AG08396 (cell line): Measurements from ENCODE around the gene ZG16.
"Not testable (repeated sequence)": the region's sequence is repeated elsewhere in the genome, so short reads cannot be mapped to it uniquely, and the experiment has no call there.

Experiments
- DNase-seq: peaks from one replicate; pipeline ENCODE4 v3.0.0; 2012; ENCODE audit warnings: low spot score, mixed read lengths

Gene ZG16

DNA sequence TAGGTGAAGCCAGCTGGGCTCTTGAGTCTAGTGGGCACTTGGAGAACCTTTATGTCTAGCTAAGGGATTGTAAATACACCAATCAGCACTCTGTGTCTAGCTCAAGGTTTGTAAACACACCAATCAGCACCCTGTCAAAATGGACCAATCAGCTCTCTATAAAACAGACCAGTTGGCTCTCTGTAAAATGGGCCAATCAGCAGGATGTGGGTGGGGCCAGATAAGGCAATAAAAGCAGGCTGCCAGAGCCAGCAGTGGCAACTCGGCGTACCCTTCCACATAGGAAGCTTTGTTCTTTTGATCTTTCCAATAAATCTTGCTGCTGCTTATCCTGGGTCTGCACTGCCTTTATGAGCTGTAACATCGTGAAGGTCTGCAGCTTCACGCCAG, 29.3 kb upstream of the ZG16 start:
- not testable (repeated sequence) for DNase-seq

DNA sequence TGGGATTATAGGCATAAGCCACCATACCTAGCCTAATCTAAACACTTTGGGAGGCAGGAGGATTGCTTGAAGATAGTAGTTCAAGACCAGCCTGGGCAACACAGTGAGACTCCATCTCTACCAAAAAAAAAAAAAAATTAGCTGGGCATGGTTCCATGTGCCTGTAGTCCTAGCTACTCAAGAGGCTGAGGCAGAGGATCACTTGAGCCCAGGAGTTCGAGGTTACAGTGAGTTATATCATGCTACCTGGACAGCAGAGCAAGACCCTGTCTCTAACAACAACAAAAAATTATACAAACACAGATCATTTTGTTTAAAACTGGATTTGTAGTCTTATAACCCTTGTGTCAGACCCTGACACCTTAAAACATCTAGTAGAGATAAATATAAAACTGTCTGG, 24.5 kb upstream of the ZG16 start:
- no peak for DNase-seq

DNA sequence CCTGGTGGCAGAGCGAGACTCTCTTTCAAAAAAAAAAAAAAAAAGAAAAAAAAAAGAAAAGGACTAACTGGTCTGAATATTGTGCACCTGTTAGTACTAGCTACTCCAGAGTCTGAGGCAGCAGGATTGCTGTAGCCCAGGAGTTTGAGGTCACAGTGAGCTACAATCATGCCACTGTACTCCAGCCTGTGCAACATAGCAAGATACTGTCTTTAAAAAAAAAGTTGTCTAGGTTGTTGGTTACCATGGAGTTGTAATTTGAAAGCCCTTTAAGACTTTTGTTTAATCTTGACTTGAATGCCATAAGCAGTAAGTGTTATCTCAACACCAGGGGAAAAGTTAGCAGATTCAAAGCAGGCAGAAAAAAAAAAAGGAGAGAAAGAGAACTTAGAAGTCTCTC, 21.4 kb upstream of the ZG16 start:
- no peak for DNase-seq

DNA sequence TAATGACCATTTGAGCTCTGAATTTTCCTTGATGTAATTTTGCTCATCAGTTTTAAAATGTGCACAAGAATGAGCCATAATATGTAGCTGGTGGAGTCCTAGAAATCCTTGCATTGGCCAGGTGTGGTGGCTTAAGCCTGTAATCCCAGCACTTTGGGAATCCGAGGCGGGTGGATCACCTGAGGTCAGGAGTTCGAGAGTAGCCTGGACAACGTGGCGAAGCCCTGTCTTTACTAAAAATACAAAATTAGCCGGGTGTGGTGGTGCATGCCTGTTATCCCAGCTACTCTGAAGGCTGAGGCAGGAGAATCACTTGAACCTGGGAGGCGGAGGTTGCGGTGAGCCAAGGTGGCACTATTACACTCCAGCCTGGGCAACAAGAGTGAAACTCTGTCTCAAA, 21.0 kb upstream of the ZG16 start:
- DNase-seq, result not testable (repeated sequence)

DNA sequence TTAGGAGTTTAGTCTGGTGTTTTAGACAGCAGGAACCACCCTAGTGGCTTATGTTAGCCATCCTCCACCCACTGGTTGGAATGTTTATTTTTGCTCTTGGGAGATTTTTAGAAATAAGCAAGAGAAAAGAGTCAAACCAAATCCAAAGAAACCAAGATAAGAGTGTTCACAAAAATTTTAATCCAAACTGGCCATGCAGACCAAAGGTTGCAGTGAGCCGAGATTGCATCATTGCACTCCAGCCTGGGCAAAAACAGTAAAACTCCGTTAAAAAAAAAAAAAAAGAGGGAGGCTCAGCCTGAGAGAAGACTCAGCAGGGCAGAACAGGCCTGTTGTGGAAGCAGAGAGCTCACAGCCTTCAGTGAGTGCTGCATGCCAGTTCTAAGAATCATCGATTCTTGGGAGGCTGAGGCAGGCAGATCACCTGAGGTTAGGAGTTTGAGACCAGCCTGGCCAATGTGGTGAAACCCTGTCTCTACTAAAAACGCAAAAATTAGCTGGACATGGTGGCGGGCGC, 20.0 kb upstream of the ZG16 start:
- peak; percentile 29 for DNase-seq

DNA sequence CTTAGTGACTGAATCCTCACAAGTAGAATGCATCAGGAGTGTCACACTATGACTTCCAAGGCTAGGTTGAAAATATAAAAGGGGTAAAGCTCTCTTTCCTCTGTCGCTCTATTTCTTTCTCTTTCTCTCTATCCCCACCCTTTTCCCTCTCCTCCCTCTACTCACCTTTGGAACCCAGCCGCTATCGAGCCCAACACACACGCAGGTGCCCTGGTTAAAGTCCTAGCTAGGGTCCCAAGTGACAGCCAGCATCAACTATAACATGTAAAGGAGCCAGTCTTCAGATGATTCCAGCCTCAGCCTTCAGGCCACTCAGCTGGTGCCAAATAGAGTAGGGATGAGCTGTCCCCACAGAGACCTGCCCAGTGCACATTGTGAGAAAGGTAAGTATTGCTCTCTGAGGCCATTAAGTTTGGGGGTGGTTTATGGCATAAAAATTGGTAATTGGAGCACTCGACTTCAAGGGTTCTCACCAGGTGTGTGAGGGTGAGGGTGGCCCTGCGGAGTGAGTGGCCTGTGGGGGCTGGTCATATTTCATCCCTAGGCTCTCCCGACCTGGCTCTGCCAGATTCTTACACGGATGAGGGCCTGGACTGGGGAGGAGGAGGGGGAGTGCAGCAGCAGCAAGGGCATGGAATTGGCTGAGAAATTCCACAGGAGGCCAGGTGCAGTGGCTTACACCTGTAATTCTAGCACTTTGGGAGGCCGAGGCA, 17.3 kb upstream of the ZG16 start:
- DNase-seq, result no peak

DNA sequence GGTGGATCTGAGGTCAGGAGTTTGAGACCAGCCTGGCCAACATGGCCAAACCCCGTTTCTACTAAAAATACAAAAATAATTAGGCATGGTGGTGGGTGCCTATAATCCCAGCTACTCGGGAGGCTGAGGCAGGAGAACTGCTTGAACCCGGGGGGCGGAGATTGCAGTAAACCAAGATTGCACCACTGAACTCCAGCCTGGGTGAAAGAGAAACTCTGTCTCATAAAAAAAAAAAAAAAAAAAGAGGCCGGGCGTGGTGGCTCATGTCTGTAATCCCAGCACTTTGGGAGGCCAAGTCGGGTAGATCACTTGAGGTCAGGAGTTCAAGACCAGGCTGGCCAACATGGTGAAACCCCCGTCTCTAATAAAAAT, 16.8 kb upstream of the ZG16 start:
- DNase-seq, result not testable (repeated sequence)

DNA sequence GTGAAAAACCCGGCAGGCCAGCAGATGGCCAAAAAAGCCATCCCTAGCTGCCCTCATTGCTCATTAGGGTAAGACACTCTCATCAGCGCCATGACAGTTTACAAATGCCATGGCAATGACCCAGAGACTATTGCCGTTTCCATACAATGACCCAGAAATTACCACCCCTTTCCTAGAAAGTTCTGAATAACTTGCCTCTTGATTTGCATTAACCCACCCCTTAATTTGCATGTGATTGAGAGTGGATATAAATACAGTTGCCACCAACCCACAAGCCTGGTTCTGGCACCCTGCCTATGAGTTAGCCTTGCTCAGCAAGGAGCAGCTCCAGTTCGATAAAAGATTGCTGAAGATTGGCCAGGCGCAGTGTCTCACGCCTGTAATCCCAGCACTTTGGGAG, 16.2 kb upstream of the ZG16 start:
- DNase-seq, result no peak

DNA sequence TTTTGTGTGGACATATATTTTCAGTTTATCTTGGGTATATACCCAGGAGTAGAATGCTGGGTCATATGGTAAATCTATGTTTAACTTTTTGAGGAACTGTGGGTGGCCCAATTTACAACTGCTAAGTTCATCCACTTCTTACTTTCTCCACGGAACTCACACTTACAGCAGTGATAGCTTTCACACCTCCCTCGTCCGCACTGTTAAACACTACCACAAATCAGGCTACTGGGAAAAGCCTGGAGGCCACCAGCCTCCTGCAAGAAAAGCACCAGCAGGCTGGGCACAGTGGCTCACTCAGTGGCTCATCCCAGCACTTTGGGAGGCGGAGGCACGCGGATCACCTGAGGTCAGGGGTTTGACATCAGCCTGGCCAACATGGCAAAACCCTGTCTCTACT, 14.7 kb upstream of the ZG16 start:
- no peak for DNase-seq

DNA sequence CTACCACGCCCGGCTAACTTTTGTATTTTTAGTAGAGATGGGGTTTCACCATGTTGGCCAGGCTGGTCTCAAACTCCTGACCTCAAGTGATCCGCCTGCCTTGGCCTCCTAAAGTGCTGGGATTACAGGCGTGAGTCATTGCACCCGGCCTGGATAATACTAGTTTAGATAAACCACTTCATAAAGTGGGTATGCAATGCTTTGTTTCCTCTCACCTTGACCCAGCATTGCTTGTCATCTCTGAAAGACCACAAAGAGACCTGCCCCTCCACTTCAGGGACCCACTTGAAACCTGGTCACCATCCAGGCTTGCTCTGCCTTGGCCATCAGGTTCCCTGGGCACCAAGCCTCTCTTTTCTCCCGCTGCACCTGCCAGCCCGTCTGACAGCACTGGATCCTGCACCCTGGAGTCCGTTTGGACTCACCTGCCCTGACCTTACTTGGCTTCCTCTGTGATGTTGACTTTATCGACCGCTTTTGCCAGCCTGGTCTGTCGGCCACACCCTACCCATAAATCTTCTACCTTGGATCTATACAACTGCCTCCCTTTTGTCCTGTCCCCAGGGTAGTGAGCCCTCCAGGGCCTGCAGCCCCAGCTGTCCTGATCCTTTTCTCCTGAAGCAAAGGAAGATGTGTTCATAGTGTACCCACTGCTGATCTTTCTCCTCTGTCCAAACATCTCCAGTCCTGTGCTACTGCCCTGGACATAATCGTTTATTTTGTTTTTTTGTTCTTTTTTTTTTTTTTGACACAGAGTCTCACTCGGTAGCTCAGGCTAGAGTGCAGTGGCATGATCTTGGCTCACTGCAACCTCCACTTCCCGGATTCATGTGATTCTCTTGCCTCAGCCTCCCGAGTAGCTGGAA, 12.7 kb upstream of the ZG16 start:
- no peak for DNase-seq

DNA sequence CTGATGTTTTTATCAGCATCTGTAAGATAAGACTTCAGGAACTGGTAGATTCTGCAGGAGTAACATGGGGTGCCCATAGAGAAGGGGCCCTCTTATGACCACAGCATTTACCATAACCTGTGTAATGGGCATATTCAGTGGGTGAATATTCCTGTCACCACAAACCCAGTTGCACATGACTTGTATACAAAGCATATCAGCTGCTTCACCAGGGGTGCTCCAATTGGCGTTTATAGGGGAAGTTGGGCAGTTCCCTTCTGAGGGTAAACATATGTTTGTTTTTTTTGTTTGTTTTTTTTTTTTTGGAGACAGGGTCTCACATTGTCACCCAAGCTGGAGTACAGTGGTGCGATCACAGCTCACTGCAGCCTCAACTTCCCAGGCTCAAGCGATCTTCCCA, 11.5 kb upstream of the ZG16 start:
- DNase-seq, result no peak

DNA sequence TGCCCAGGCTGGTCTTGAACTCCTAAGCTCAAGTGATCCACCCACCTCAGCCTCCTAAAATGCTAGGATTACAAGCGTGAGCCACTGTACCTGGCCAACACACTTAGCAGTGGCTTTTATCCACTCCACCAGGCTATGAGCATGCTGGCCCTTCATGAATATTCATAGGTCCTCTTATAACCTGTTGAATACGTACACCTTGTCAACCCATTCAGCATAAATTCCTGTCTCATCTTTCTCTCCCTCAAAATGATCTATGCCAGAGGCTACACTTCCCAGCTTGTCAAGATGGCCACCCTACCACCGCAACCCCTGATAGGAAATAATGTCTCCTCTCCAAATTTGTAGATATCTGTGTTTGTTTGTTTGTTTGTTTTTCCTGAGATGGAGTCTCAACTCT, 11.0 kb upstream of the ZG16 start:
- DNase-seq, result no peak

DNA sequence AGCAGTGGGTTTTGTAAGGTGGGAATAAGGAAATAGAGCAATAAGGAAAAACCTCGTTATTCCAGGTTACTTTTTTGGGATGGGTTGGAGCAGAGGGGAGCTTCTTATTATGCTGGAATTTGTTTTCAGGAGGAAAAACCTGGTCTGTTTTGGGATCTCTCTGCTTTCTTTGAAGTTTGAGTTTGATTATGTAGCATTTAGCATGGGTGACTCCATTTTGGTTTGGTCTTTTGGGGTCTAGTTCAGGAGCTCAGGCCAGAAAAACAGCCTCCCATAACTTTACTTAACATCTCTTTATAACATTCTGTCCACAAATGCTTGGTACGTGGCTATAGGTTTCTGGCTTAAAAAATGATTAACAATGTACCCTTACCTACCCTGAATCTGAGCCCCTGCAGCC, 8.5 kb upstream of the ZG16 start:
- no peak for DNase-seq

DNA sequence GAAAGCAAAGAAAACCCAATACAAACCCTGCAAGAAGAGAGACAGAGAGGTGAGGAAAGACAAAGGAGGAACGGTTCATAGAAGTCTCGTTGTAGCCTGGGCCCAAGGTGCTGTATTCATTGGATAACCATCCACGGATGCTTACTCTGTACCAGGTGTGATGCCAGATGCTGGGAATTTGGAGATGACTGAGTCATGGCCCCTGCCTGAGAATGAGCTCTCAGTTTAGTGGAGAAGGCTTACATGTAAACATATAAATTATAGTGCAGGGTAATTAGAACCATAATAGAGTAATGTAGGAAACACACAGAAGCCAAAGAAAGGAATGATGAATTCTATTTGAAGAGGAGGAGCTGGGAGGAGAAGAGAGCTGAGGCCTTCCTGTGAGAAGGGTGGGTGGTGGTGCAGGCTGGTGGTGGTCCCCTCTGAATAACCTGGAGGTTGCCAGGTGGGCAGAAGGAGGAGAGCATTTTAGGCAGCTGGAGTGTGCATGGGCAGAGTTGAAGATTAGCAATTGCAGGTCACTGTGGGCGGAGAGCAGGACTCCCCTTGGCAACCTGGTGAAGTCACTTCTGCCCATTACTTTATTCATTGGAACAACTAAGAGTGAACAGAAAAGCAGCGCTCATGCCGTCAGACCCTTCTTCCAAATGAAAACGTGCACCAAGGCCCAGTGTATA, 7.7 kb upstream of the ZG16 start:
- DNase-seq, result no peak

DNA sequence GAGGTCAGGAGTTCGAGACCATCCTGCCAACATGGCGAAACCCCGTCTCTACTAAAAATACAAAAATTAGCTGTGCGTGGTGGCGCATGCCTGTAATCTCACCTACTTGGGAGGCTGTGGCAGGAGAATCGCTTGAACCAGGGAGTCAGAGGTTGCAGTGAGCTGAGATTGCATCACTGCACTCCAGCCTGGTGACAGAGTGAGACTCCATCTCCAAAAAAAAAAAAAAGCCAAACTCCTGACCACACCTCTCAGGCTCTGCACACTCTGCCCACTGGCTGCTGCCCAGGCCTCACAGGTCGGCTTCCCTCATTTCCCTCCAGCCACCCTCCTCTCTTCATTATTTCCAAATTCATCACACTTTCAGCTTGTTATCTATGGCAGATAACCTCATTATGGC, 5.7 kb upstream of the ZG16 start:
- not testable (repeated sequence) for DNase-seq

DNA sequence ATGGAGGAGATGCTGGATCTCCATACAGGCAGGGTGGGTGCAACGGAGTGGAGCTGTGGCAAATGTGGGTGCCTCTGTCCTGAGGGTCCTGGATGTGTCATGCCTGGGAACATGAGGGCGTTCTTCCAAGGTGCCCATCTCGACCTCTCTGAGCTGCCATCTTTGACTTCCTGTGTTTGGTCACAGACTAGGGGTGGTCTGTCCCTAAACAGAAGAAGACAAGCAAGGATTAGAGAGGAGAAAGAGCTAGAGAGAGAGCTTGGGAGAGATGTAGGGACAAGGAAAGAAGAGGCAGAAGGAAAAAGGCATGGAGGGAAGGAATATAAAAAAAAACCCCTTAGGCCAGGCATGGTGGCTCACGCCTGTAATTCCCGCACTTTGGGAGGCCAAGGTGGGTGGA, 3.3 kb upstream of the ZG16 start:
- DNase-seq, result no peak

DNA sequence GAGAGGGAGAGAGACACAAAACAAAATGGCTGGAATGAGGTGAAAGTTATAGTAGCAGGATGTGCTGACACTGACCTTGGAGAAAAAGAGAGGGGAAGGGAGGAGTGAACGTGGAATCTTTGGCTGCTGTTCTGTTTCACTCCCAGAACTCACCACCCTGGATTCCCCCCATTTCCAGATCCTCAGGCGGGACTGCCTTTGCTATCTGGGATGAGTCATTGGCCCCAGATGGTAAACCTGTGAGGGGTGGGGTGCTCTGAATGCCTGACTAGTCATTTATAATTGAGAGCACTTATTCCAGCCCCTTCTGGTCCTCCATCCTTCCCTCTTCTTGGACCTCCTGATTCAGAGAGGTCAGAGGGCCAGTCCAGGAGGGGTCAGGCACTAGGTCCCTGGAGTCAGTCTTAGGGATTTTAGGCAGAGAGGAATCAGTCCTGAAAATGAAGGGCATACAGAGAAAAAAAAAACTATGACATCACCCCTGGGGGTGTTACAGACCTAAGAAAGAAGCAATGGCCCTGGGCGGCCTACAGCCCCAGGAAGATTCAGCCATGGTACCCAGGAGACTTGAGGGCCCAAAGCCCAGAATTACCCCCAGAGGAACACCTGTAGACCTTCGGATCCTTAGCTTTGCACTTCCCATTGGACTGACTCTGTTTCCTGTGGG, 2.2 kb upstream of the ZG16 start:
- no peak for DNase-seq

DNA sequence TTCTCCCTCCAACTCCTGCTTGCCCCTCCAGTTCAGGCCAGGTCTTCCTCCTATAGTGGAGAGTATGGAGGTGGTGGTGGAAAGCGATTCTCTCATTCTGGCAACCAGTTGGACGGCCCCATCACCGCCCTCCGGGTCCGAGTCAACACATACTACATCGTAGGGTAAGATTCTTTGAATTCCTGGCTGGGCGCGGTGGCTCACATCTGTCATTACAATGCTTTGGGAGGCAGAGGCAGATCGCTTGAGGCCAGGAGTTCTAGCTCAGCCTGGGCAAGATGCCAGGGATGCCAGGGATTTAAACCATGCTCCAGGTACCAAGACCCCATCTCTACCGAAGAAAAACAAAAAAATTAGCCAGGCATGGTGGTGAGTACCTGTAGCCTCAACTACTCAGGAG, 1.4 kb downstream of the ZG16 start:
- DNase-seq, result no peak

DNA sequence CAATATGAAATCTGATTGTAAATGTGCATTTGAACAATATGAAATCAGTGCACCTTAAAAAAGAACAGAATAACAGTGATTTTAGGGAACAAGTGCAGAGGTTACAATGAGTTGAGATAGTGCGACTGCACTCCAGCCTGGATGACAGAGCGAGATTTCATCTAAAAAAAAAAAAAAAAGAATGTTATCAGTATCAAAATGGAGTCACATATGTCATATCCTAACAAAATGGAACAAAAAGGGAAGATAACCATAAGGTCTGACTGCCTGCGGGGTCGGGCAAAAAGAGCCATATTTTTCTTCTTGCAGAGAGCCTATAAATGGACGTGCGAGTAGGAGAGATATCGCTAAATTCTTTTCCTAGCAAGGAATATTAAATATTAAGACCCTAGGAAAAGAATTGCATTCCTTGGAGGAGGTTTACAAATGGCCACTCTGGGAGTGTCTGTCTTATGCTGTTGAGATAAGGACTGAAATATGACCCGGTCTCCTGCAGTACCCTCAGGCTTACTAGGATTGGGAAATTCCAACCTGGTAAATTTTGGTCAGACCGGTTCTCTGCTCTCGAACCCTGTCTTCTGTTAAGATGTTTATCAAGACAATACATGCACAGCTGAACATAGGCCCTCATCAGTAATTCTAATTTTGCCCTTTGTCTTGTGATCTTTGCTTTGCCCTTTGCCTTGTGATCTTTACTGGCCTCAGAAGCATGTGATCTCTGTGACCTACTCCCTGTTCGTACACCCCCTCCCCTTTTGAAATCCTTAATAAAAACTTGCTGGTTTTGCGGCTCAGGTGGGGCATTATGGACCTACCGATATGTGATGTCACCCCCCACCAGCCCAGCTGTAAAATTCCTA, 5.3 kb downstream of the ZG16 start:
- DNase-seq, result not testable (repeated sequence)

DNA sequence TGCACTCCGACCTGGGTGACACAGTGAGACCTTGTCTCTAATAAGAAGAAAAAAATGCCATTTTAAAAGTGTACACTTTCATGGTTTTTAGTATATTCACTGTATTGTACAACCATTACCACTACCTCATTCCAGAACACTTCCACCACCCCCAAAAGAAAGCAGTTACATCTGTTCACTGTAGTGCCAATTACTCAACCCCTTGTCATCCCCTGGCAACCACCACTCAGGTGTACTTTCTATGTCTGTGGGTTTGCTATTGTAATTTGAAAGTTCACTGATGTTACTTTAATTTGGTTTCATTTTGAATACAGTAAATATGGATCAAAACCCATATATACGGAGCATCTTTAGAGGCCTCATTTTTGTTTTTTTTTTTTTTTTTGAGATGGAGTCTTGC, 6.1 kb downstream of the ZG16 start:
- DNase-seq, result no peak

DNA sequence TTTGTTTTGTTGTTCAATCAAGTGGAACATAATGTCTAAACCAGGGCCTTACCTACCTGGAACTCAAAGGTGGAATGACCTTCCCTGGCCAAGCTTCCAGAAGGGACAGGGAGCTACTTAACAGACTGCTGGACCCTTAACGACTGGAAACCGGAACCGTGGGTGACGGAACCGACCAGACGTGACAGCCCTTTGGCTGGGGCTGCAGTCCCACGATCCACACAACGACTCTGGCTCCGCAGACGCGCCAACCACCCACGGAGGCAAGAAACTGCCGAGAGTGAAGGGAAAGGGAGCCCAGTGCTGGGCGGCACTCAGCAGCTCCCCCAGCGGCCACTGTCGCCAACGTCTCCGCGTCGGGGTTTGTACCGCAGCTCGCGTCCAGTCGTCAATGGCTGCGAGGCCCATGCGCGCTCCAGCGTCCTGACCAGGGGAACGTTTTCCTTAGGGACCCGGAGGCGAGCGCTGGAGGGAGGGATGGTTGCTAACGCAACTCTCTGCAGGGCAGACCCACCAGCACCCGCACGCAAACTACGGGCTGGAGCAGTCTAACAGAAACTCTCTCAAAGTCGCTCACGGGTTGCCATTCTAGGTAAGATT, 6.9 kb downstream of the ZG16 start:
- DNase-seq, result peak; percentile 79
